K562 (cell line): ENCODE measurements around the gene IFT25. TPM values are rescaled to one million over a fixed set of nuclear protein-coding genes. Genes with fewer than 3 reads are reported as not detected.

Experiments used
- ATAC-seq: fragments of 200-7000 bp; cut with Tn5 transposase; 3 replicates; pipeline ENCODE4 v1.9.1; 2020; ENCODE audit warnings: moderate library complexity
- BruUV-seq: library from RNA; stranded (reverse); fragments of 400-500 nt; replicated peaks from 2 replicates; lab custom pipeline; 2021; lab: Mats Ljungman, UMichigan
- CTCF ChIA-PET: fragments of 300-600 bp; formaldehyde crosslinking; extraction: SDS; loops from one replicate; lab custom pipeline; 2021; ENCODE audit warnings: low intra/inter-chr PET ratio; lab: Yijun Ruan, JAX
- POLR2A ChIA-PET: fragments of 300-600, 350-650 bp; sonication (Branson Sonifier 250); formaldehyde crosslinking; extraction: SDS; loops from one replicate; lab custom pipeline; 2021; ENCODE audit warnings: antibody characterized with exemption, inconsistent platforms; lab: Yijun Ruan, JAX
- DNase-seq, 4 experiments: peaks; one replicate each; pipeline versions ENCODE4 v3.0.0 to v3.0.0-alpha.2; 2011 to 2018; ENCODE audit warnings: low spot score in 3 of 4, mixed read lengths in 3 of 4; ENCODE audit errors: extremely low read depth in 1 of 4
- FAIRE-seq: peaks from 2 replicates; lab custom pipeline; 2011; peaks lifted over from hg19 to GRCh38; lab: Jason Lieb, UNC
- H2AFZ ChIP-seq: 2 replicates; pipeline ENCODE4 v1.6.0; 2011; ENCODE audit warnings: low read depth, low read length, control low read depth, inconsistent platforms
- H3K27ac ChIP-seq: fragments of 200-600 bp; 3 replicates; pipeline ENCODE4 v1.8.0; 2011; ENCODE audit warnings: low read depth, mild to moderate bottlenecking, control low read depth, inconsistent platforms, low read length, moderate library complexity, mixed read lengths; ENCODE audit errors: extremely low read depth
- H3K27me3 ChIP-seq, 2 experiments: fragments of 300-600 bp in 1 of 2; 2 replicates in 1 of 2; 3 replicates in 1 of 2; pipeline versions ENCODE4 v1.6.0 to v1.8.0; 2011; ENCODE audit warnings: inconsistent platforms in 2 of 2, low read length in 2 of 2, mild to moderate bottlenecking in 1 of 2, mixed read lengths in 1 of 2, moderate library complexity in 1 of 2; ENCODE audit not compliant: control insufficient read depth in 2 of 2, insufficient read depth in 2 of 2
- H3K36me3 ChIP-seq: fragments of 300-600 bp; 3 replicates; pipeline ENCODE4 v1.8.0; 2011; ENCODE audit warnings: mild to moderate bottlenecking, low read length, inconsistent platforms; ENCODE audit not compliant: control insufficient read depth, insufficient read depth
- H3K4me1 ChIP-seq, 2 experiments: fragments of 200-600 bp in 1 of 2; replicated peaks in 1 of 2; 2 replicates in 1 of 2; 3 replicates in 1 of 2; pipeline versions ENCODE4 v1.5.1 to v1.8.0; 2011; ENCODE audit warnings: inconsistent platforms in 2 of 2, low read length in 2 of 2, mild to moderate bottlenecking in 1 of 2, mixed read lengths in 1 of 2, moderate library complexity in 1 of 2; ENCODE audit not compliant: control insufficient read depth in 2 of 2, insufficient read depth in 2 of 2
- H3K4me2 ChIP-seq: 2 replicates; pipeline ENCODE4 v1.6.1; 2011; ENCODE audit warnings: low read length, control low read depth, inconsistent platforms, mixed read lengths; ENCODE audit not compliant: insufficient read depth
- H3K4me3 ChIP-seq: fragments of 200-600 bp; sonication (generic), shearing (Covaris generic); 2 replicates; pipeline ENCODE4 v1.5.1; 2016; ENCODE audit warnings: control low read depth, inconsistent platforms
- H3K79me2 ChIP-seq: fragments of 200-600 bp; 3 replicates; pipeline ENCODE4 v1.8.0; 2011; ENCODE audit warnings: low read length, inconsistent platforms; ENCODE audit not compliant: control insufficient read depth, insufficient read depth
- H3K9ac ChIP-seq, 2 experiments: 2 replicates each; pipeline versions ENCODE4 v1.6.0 to v1.6.1; 2011; ENCODE audit warnings: low read depth in 2 of 2, low read length in 2 of 2, control low read depth in 1 of 2, inconsistent platforms in 1 of 2, mild to moderate bottlenecking in 1 of 2, mixed read lengths in 1 of 2; ENCODE audit not compliant: insufficient read depth in 1 of 2
- H3K9me1 ChIP-seq: one replicate; pipeline ENCODE4 v1.6.0; 2011; ENCODE audit warnings: inconsistent platforms, mild to moderate bottlenecking, low read length, moderate library complexity; ENCODE audit not compliant: control insufficient read depth, insufficient read depth
- H3K9me3 ChIP-seq: replicated peaks from 2 replicates; pipeline ENCODE4 v1.5.1; 2011; ENCODE audit warnings: low read depth, low read length, inconsistent platforms; ENCODE audit not compliant: control insufficient read depth, insufficient read depth
- H4K20me1 ChIP-seq: replicated peaks from 2 replicates; pipeline ENCODE4 v1.6.1; 2011; ENCODE audit warnings: low read length, inconsistent platforms, mixed read lengths; ENCODE audit not compliant: control insufficient read depth, insufficient read depth
- CBFB ChIP-seq: sonication (generic); formaldehyde crosslinking; IDR thresholded peaks from 2 replicates; pipeline ENCODE4 v1.4.0; 2020; ENCODE audit warnings: mild to moderate bottlenecking, missing genetic modification reagents
- E2F6 ChIP-seq, 2 experiments: IDR thresholded peaks; 2 replicates each; pipeline ENCODE4 v1.6.1; 2011; ENCODE audit warnings: borderline replicate concordance in 1 of 2, control low read depth in 1 of 2, low read depth in 1 of 2, low read length in 1 of 2, mild to moderate bottlenecking in 1 of 2, mixed read lengths in 1 of 2, moderate library complexity in 1 of 2; ENCODE audit not compliant: insufficient read depth in 1 of 2, insufficient read length in 1 of 2, poor library complexity in 1 of 2, severe bottlenecking in 1 of 2; ENCODE audit errors: extremely low read depth in 1 of 2
- EZH2 ChIP-seq: IDR thresholded peaks from 2 replicates; pipeline ENCODE4 v1.6.1; 2012; ENCODE audit warnings: low read depth, mild to moderate bottlenecking, inconsistent platforms, low read length, borderline replicate concordance
- FOSL1 ChIP-seq: fragments of 200-800 bp; sonication (Bioruptor generic); conservative IDR thresholded peaks from 2 replicates; pipeline ENCODE4 v1.6.1; 2016; ENCODE audit warnings: missing genetic modification characterization, missing compliant biosample characterization
- L3MBTL2 ChIP-seq: fragments of 450-650 bp; IDR thresholded peaks from 2 replicates; pipeline ENCODE4 v1.6.1; 2016; ENCODE audit warnings: mild to moderate bottlenecking, moderate library complexity
- NRF1 ChIP-seq, 2 experiments: fragments of 450-650 bp; IDR thresholded peaks in 1 of 2; conservative IDR thresholded peaks in 1 of 2; 2 replicates each; pipeline ENCODE4 v1.6.1; 2014; ENCODE audit warnings: mild to moderate bottlenecking in 2 of 2
- SMAD4 ChIP-seq: fragments of 250-450 bp; sonication (Bioruptor Pico); conservative IDR thresholded peaks from 2 replicates; pipeline ENCODE4 v1.8.0; 2021; ENCODE audit warnings: inconsistent platforms, mild to moderate bottlenecking, moderate library complexity
- SRSF1 ChIP-seq: fragments of 200-400 bp; formaldehyde crosslinking; IDR thresholded peaks from 2 replicates; pipeline ENCODE4 v1.6.1; 2017; ENCODE audit warnings: mild to moderate bottlenecking, low read depth, low read length, moderate library complexity
- YBX1 ChIP-seq: fragments of 450-650 bp; IDR thresholded peaks from 2 replicates; pipeline ENCODE4 v1.7.1; 2016; ENCODE audit warnings: mild to moderate bottlenecking
- WGBS: fragments of 100-300 bp; shearing (Covaris generic); methylation state at CpG from one replicate; pipeline ENCODE4 v1.1.6; 2016; ENCODE audit warnings: low coverage, mixed read lengths; ENCODE audit not compliant: insufficient coverage; ENCODE audit errors: missing lambda C conversion rate; 5-methylcytosine and 5-hydroxymethylcytosine counted together
- in situ Hi-C: fragments of 300-500 bp; cut with MboI; formaldehyde crosslinking; loops from 4 replicates; pipeline ENCODE4 v1.15.0; 2018; ENCODE audit warnings: inconsistent platforms, mixed read lengths
- intact Hi-C: fragments of 100-400 bp; cut with micrococcal nuclease; formaldehyde crosslinking; loops from 2 replicates; pipeline ENCODE4 v1.14.2; 2022
- polyA plus RNA-seq, 8 experiments: library from polyadenylated mRNA; depleted of rRNA in 4 of 8; stranded (reverse) in 5 of 8; unstranded in 3 of 8; fragments of >200 nt; fragmentation: Nextera tagmentation in 2 of 8; fragmentation: Illumina TruSeq in 1 of 8; extraction: Ambion mirVana in 2 of 8; extraction: Trizol in 1 of 8; gene quantifications; 2 replicates each; pipeline versions ENCODE4 v1.2.1 to v1.2.3, GENCODE V29; 2011 to 2014; ENCODE audit warnings: inconsistent platforms in 1 of 8, missing spikeins in 1 of 8
- total RNA-seq, 7 experiments: library from RNA; depleted of rRNA in 6 of 7; stranded (reverse); fragments of >200 nt in 6 of 7; fragmentation: Illumina TruSeq in 2 of 7; extraction: Trizol in 2 of 7; gene quantifications; 2 replicates each; pipeline versions ENCODE4 v1.2.1 to v1.2.3, GENCODE V29; 2011 to 2021; ENCODE audit warnings: low replicate concordance in 1 of 7
- TF ChIP-seq, protein P1 (sequence below): fragments of 450-650 bp; IDR thresholded peaks from 2 replicates; pipeline ENCODE4 v1.6.1; 2016; ENCODE audit warnings: mild to moderate bottlenecking, moderate library complexity

Gene IFT25
- total and polyA plus RNA-seq, 9 of the 15 experiments (the other 6 are each of a cell fraction or from before 2014, with no cell fraction given), result 93.6 to 209 (median 167) TPM

DNA sequence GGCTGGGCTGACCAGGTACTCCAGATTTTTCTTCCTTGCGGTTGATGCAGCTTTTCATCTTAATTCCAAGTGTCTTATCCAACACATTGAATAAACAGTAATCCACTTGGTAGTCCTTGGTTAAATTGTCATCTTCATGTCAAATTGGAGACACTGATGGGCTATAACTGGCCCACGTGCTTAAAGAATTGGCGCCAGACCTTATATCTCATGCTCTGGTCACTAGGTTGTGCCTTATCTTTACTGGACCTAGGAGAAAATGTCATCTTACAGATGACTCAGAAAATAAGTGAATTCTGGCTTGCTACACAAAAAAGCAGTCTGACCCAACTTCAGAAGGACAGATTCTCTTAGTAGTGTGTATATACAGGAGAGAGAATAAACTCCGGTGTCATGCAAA, 16.9 kb upstream of the IFT25 start:
- peaks cover 80% of the 10 kb centered on the region for H3K36me3 ChIP-seq
- WGBS, result 48% methylated on average over 4 of the region's 4 CpGs
- TF ChIP-seq L3MBTL2 (peak; percentile 60), NRF1 (conservative IDR thresholded peaks at IDR 0.05 in 1 of 2, IDR thresholded peaks at IDR 0.05 in 1 of 2) (no peak), FOSL1 (tag) (peak; percentile 73), SRSF1 (no peak), EZH2 (no peak), YBX1 (no peak), CBFB (CRISPR knock-in tag) (no peak), E2F6 (IDR thresholded peaks at IDR 0.05; ENCODE audit: borderline replicate concordance in 1 of 2, extremely low read depth in 1 of 2, insufficient read depth in 1 of 2, insufficient read length in 1 of 2, low read depth in 1 of 2, low read length in 1 of 2, poor library complexity in 1 of 2, severe bottlenecking in 1 of 2) (peak in 1 of 2 experiments; percentile 23), SMAD4 (CRISPR knock-in tag) (0 out of 2 replicates have a peak, but pooled peaks have one; percentile 29)
- TF ChIP-seq, protein P1, sequence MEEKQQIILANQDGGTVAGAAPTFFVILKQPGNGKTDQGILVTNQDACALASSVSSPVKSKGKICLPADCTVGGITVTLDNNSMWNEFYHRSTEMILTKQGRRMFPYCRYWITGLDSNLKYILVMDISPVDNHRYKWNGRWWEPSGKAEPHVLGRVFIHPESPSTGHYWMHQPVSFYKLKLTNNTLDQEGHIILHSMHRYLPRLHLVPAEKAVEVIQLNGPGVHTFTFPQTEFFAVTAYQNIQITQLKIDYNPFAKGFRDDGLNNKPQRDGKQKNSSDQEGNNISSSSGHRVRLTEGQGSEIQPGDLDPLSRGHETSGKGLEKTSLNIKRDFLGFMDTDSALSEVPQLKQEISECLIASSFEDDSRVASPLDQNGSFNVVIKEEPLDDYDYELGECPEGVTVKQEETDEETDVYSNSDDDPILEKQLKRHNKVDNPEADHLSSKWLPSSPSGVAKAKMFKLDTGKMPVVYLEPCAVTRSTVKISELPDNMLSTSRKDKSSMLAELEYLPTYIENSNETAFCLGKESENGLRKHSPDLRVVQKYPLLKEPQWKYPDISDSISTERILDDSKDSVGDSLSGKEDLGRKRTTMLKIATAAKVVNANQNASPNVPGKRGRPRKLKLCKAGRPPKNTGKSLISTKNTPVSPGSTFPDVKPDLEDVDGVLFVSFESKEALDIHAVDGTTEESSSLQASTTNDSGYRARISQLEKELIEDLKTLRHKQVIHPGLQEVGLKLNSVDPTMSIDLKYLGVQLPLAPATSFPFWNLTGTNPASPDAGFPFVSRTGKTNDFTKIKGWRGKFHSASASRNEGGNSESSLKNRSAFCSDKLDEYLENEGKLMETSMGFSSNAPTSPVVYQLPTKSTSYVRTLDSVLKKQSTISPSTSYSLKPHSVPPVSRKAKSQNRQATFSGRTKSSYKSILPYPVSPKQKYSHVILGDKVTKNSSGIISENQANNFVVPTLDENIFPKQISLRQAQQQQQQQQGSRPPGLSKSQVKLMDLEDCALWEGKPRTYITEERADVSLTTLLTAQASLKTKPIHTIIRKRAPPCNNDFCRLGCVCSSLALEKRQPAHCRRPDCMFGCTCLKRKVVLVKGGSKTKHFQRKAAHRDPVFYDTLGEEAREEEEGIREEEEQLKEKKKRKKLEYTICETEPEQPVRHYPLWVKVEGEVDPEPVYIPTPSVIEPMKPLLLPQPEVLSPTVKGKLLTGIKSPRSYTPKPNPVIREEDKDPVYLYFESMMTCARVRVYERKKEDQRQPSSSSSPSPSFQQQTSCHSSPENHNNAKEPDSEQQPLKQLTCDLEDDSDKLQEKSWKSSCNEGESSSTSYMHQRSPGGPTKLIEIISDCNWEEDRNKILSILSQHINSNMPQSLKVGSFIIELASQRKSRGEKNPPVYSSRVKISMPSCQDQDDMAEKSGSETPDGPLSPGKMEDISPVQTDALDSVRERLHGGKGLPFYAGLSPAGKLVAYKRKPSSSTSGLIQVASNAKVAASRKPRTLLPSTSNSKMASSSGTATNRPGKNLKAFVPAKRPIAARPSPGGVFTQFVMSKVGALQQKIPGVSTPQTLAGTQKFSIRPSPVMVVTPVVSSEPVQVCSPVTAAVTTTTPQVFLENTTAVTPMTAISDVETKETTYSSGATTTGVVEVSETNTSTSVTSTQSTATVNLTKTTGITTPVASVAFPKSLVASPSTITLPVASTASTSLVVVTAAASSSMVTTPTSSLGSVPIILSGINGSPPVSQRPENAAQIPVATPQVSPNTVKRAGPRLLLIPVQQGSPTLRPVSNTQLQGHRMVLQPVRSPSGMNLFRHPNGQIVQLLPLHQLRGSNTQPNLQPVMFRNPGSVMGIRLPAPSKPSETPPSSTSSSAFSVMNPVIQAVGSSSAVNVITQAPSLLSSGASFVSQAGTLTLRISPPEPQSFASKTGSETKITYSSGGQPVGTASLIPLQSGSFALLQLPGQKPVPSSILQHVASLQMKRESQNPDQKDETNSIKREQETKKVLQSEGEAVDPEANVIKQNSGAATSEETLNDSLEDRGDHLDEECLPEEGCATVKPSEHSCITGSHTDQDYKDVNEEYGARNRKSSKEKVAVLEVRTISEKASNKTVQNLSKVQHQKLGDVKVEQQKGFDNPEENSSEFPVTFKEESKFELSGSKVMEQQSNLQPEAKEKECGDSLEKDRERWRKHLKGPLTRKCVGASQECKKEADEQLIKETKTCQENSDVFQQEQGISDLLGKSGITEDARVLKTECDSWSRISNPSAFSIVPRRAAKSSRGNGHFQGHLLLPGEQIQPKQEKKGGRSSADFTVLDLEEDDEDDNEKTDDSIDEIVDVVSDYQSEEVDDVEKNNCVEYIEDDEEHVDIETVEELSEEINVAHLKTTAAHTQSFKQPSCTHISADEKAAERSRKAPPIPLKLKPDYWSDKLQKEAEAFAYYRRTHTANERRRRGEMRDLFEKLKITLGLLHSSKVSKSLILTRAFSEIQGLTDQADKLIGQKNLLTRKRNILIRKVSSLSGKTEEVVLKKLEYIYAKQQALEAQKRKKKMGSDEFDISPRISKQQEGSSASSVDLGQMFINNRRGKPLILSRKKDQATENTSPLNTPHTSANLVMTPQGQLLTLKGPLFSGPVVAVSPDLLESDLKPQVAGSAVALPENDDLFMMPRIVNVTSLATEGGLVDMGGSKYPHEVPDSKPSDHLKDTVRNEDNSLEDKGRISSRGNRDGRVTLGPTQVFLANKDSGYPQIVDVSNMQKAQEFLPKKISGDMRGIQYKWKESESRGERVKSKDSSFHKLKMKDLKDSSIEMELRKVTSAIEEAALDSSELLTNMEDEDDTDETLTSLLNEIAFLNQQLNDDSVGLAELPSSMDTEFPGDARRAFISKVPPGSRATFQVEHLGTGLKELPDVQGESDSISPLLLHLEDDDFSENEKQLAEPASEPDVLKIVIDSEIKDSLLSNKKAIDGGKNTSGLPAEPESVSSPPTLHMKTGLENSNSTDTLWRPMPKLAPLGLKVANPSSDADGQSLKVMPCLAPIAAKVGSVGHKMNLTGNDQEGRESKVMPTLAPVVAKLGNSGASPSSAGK, result peak; percentile 67

More for the DNA sequence above, 16.9 kb upstream of the IFT25 start:
- no peaks in the 10 kb centered on the region for H3K9me1 ChIP-seq
- H3K27ac ChIP-seq, result no peak overlapping the region
- H3K4me3 ChIP-seq, result no peak overlapping the region
- ATAC-seq (no peak), FAIRE-seq (no peak), DNase-seq (peak in 1 of 4 experiments; percentile 25)
- BruUV-seq, result no TSS peak
- H3K79me2 ChIP-seq, result no peaks in the 10 kb centered on the region
- H2AFZ ChIP-seq, result no peak overlapping the region
- H3K9me3 ChIP-seq, result no peaks in the 10 kb centered on the region
- H3K4me2 ChIP-seq, result no peak overlapping the region
- no peaks in the 10 kb centered on the region; the same call in 1 of the 2 replicates for H4K20me1 ChIP-seq
- peaks cover 0 to 12% of the 10 kb centered on the region in 2 experiments; a peak in 3 of 5 replicates for H3K4me1 ChIP-seq
- POLR2A ChIA-PET, result interaction anchor here (0.6 kb wide), 1 partner anchor 9 kb away, joined by 3 read pairs; no protein-coding TSS in a partner anchor
- intact Hi-C loops, result no loop called here
- in situ Hi-C loops, result loop anchor here (5.0 kb wide), 1 partner anchor 80 kb away; no protein-coding TSS in a partner anchor
- no peaks in the 10 kb centered on the region for H3K27me3 ChIP-seq
- H3K9ac ChIP-seq, result no peak overlapping the region
- CTCF ChIA-PET, result no interaction called here
